Activated T-helper 1 cell treated with anti-CD3 and anti-CD28 coated beads, Interleukin-12 subunit alpha, Interleukin-12 subunit beta, Interleukin-2, Interleukin-4 antibody, amounts not matched to agents 30 ng/mL and 10 ng/mL and 1 ng/mL, durations not matched to agents 14 hours and 24 hours and 36 hours (primary cell): ENCODE measurements around the gene MAEL. TPM values are rescaled to one million over a fixed set of nuclear protein-coding genes. Genes with fewer than 3 reads are reported as not detected.
A peak's percentile ranks its signal among the peaks of the same experiment; 100 is the strongest.

ENCODE experiments used
- DNase-seq: peaks from one replicate; pipeline ENCODE4 v3.0.0; 2021; ENCODE audit warnings: low spot score
- H3K27ac Mint-ChIP-seq: one replicate; pipeline ENCODE4 v1.8.0; 2021; ENCODE audit warnings: mild to moderate bottlenecking, mixed read lengths
- H3K27me3 Mint-ChIP-seq: one replicate; pipeline ENCODE4 v1.8.0; 2022; ENCODE audit warnings: mild to moderate bottlenecking, moderate library complexity, mixed read lengths; ENCODE audit not compliant: insufficient read depth
- H3K36me3 Mint-ChIP-seq: one replicate; pipeline ENCODE4 v1.8.0; 2021; ENCODE audit warnings: low read depth, mixed read lengths
- H3K4me1 Mint-ChIP-seq: one replicate; pipeline ENCODE4 v1.8.0; 2021; ENCODE audit warnings: low read depth, mixed read lengths
- H3K4me3 Mint-ChIP-seq: one replicate; pipeline ENCODE4 v1.8.0; 2021; ENCODE audit warnings: mild to moderate bottlenecking, moderate library complexity, mixed read lengths
- H3K9me3 Mint-ChIP-seq: one replicate; pipeline ENCODE4 v1.8.0; 2021; ENCODE audit warnings: mixed read lengths
- intact Hi-C: fragments of 100-400 bp; cut with micrococcal nuclease; formaldehyde crosslinking; loops from one replicate; pipeline ENCODE4 v1.15.1; 2024
- total RNA-seq: library from RNA; stranded (reverse); gene quantifications from 2 replicates; pipeline ENCODE4 v1.2.3, GENCODE V29; 2022

MAEL gene
- total RNA-seq, 1 donor from 2014 or later = not detected

- DNase-seq = peak; percentile 65
- Mint-ChIP-seq H3K9me3 (no peaks in the 10 kb centered on the region), H3K27ac (no peak overlapping the region), H3K36me3 (no peaks in the 10 kb centered on the region), H3K27me3 (peaks cover 29% of the 10 kb centered on the region), H3K4me1 (peaks cover 19% of the 10 kb centered on the region), H3K4me3 (peak overlapping the region; percentile 79)
- intact Hi-C loops = loop anchor here (1.0 to 5.0 kb wide), 3 partner anchors 15 to 134 kb away; no protein-coding TSS in a partner anchor
Observed at GRCh38 chr1:167043752-167044488, 54.8 kb downstream of the MAEL start.

- H3K4me3 Mint-ChIP-seq = no peak overlapping the region
- no peak for DNase-seq
- H3K36me3 Mint-ChIP-seq = no peaks in the 10 kb centered on the region
- H3K27me3 Mint-ChIP-seq = peaks cover 9% of the 10 kb centered on the region
- H3K27ac Mint-ChIP-seq = no peak overlapping the region
- H3K4me1 Mint-ChIP-seq = no peaks in the 10 kb centered on the region
- no peaks in the 10 kb centered on the region for H3K9me3 Mint-ChIP-seq
- intact Hi-C loops = loop anchor here (10.0 kb wide), 1 partner anchor 1127 kb away; no protein-coding TSS in a partner anchor
Observed at GRCh38 chr1:167051907-167052306, 62.8 kb downstream of the MAEL start.

- no peaks in the 10 kb centered on the region for H3K36me3 Mint-ChIP-seq
- intact Hi-C loops = loop anchor here (10.0 kb wide), 1 partner anchor 1128 kb away; no protein-coding TSS in a partner anchor
- no peaks in the 10 kb centered on the region for H3K4me1 Mint-ChIP-seq
- no peak overlapping the region for H3K4me3 Mint-ChIP-seq
- no peak for DNase-seq
- H3K27ac Mint-ChIP-seq = no peak overlapping the region
- H3K9me3 Mint-ChIP-seq = no peaks in the 10 kb centered on the region
- peaks cover 8% of the 10 kb centered on the region for H3K27me3 Mint-ChIP-seq
Observed at GRCh38 chr1:167052389-167052788, 63.3 kb downstream of the MAEL start.

GRCh38 chr1:167054531-167054930 is 65.5 kb downstream of the MAEL start:
- Mint-ChIP-seq H3K27me3 (no peaks in the 10 kb centered on the region), H3K4me3 (no peak overlapping the region), H3K4me1 (peaks cover 7% of the 10 kb centered on the region), H3K9me3 (no peaks in the 10 kb centered on the region), H3K27ac (no peak overlapping the region), H3K36me3 (no peaks in the 10 kb centered on the region)
- intact Hi-C loops = loop anchor here (10.0 kb wide), 1 partner anchor 1130 kb away; no protein-coding TSS in a partner anchor
- DNase-seq = no peak

- Mint-ChIP-seq H3K36me3 (no peaks in the 10 kb centered on the region), H3K4me3 (no peak overlapping the region)
- intact Hi-C loops = loop anchor here (5.0 to 10.0 kb wide), 2 partner anchors 313 to 1130 kb away; no protein-coding TSS in a partner anchor
Observed at GRCh38 chr1:167054946-167055630, 66.0 kb downstream of the MAEL start.

GRCh38 chr1:167056529-167057231 is 67.6 kb downstream of the MAEL start:
- DNase-seq = no peak
- H3K4me3 Mint-ChIP-seq = no peak overlapping the region
- H3K9me3 Mint-ChIP-seq = no peaks in the 10 kb centered on the region
- H3K4me1 Mint-ChIP-seq = peaks cover 8% of the 10 kb centered on the region
- no peaks in the 10 kb centered on the region for H3K36me3 Mint-ChIP-seq
- intact Hi-C loops = loop anchor here (5.0 to 10.0 kb wide), 2 partner anchors 314 to 1132 kb away; no protein-coding TSS in a partner anchor
- H3K27ac Mint-ChIP-seq = no peak overlapping the region
- H3K27me3 Mint-ChIP-seq = no peaks in the 10 kb centered on the region

More at GRCh38 chr1:167054946-167055630, 66.0 kb downstream of the MAEL start:
- Mint-ChIP-seq H3K27me3 (no peaks in the 10 kb centered on the region), H3K4me1 (peaks cover 8% of the 10 kb centered on the region), H3K9me3 (no peaks in the 10 kb centered on the region), H3K27ac (no peak overlapping the region)
- DNase-seq = no peak

GRCh38 chr1:167057241-167057688 is 68.2 kb downstream of the MAEL start:
- Mint-ChIP-seq H3K27ac (no peak overlapping the region), H3K36me3 (no peaks in the 10 kb centered on the region), H3K4me3 (no peak overlapping the region), H3K27me3 (no peaks in the 10 kb centered on the region), H3K4me1 (peaks cover 8% of the 10 kb centered on the region), H3K9me3 (no peaks in the 10 kb centered on the region)
- no peak for DNase-seq
- intact Hi-C loops = loop anchor here (5.0 to 10.0 kb wide), 2 partner anchors 315 to 1132 kb away; no protein-coding TSS in a partner anchor

- intact Hi-C loops = loop anchor here (1.0 to 10.0 kb wide), 7 partner anchors 14 to 1134 kb away; partner anchors contain the start of genes ILDR2 and TADA1
- no peaks in the 10 kb centered on the region for H3K36me3 Mint-ChIP-seq
Observed at GRCh38 chr1:167059045-167059808, 70.1 kb downstream of the MAEL start.

GRCh38 chr1:167059809-167060107 is 70.7 kb downstream of the MAEL start:
- H3K36me3 Mint-ChIP-seq = no peaks in the 10 kb centered on the region
- no peaks in the 10 kb centered on the region for H3K27me3 Mint-ChIP-seq
- intact Hi-C loops = loop anchor here (1.0 to 10.0 kb wide), 7 partner anchors 15 to 1135 kb away; partner anchors contain the start of genes ILDR2 and TADA1
- no peak for DNase-seq
- H3K27ac Mint-ChIP-seq = no peak overlapping the region
- no peak overlapping the region for H3K4me3 Mint-ChIP-seq
- peaks cover 8% of the 10 kb centered on the region for H3K4me1 Mint-ChIP-seq
- no peaks in the 10 kb centered on the region for H3K9me3 Mint-ChIP-seq

More at GRCh38 chr1:167059045-167059808, 70.1 kb downstream of the MAEL start:
- no peak overlapping the region for H3K4me3 Mint-ChIP-seq
- DNase-seq = peak; percentile 60
- H3K27me3 Mint-ChIP-seq = no peaks in the 10 kb centered on the region
- no peaks in the 10 kb centered on the region for H3K9me3 Mint-ChIP-seq
- peaks cover 8% of the 10 kb centered on the region for H3K4me1 Mint-ChIP-seq
- H3K27ac Mint-ChIP-seq = no peak overlapping the region

GRCh38 chr1:167060141-167061072 is 71.3 kb downstream of the MAEL start:
- Mint-ChIP-seq H3K27me3 (no peaks in the 10 kb centered on the region), H3K36me3 (no peaks in the 10 kb centered on the region), H3K4me3 (no peak overlapping the region), H3K27ac (peak overlapping the region; percentile 10), H3K9me3 (no peaks in the 10 kb centered on the region), H3K4me1 (peaks cover 8% of the 10 kb centered on the region)
- DNase-seq = no peak
- intact Hi-C loops = no loop called here

GRCh38 chr1:167061073-167061464 is 72.0 kb downstream of the MAEL start:
- H3K4me3 Mint-ChIP-seq = no peak overlapping the region
- peaks cover 8% of the 10 kb centered on the region for H3K4me1 Mint-ChIP-seq
- no peak overlapping the region for H3K27ac Mint-ChIP-seq
- H3K9me3 Mint-ChIP-seq = no peaks in the 10 kb centered on the region
- H3K36me3 Mint-ChIP-seq = no peaks in the 10 kb centered on the region
- intact Hi-C loops = no loop called here
- no peaks in the 10 kb centered on the region for H3K27me3 Mint-ChIP-seq
- DNase-seq = no peak
